WERI-Rb-1 (cell line): ENCODE measurements around the gene CALM1.

Experiments
- DNase-seq: peaks from one replicate; pipeline ENCODE4 v3.0.0-alpha.2; 2020
- H3K27ac ChIP-seq: fragments of 250-450 bp; sonication (Bioruptor Pico); 2 replicates; pipeline ENCODE4 v1.5.1; 2020; ENCODE audit warnings: mild to moderate bottlenecking, moderate library complexity
- H3K27me3 ChIP-seq: fragments of 250-450 bp; sonication (Bioruptor Pico); 2 replicates; pipeline ENCODE4 v1.5.1; 2021; ENCODE audit warnings: mild to moderate bottlenecking, low read depth, moderate library complexity; ENCODE audit not compliant: insufficient read depth, severe bottlenecking
- H3K36me3 ChIP-seq: fragments of 250-450 bp; sonication (Bioruptor Pico); 2 replicates; pipeline ENCODE4 v1.5.1; 2020; ENCODE audit warnings: mild to moderate bottlenecking, moderate library complexity
- H3K4me3 ChIP-seq: 2 replicates; pipeline ENCODE4 v1.5.1; 2011; ENCODE audit warnings: low read depth, mild to moderate bottlenecking, control low read depth, low read length
- H3K9me3 ChIP-seq: fragments of 250-450 bp; sonication (Bioruptor Pico); 2 replicates; pipeline ENCODE4 v1.5.1; 2021; ENCODE audit warnings: mild to moderate bottlenecking, moderate library complexity; ENCODE audit not compliant: severe bottlenecking
- CTCF ChIP-seq: IDR thresholded peaks from 2 replicates; pipeline ENCODE4 v1.5.1; 2011; ENCODE audit warnings: low read depth, mild to moderate bottlenecking, control low read depth, inconsistent platforms, low read length

Gene CALM1

GRCh38 chr14:90398315-90398839, 1.5 kb downstream of the CALM1 start:
- peak; percentile 27 for DNase-seq
- peaks cover 30% of the 10 kb centered on the region for H3K36me3 ChIP-seq
- TF ChIP-seq CTCF = no peak
- peak overlapping the region; percentile 87 for H3K4me3 ChIP-seq
- H3K27ac ChIP-seq = no peak overlapping the region
- no peaks in the 10 kb centered on the region for H3K9me3 ChIP-seq
- H3K27me3 ChIP-seq = peaks cover 4% of the 10 kb centered on the region

- H3K27ac ChIP-seq = no peak overlapping the region
- peaks cover 33% of the 10 kb centered on the region for H3K36me3 ChIP-seq
- H3K9me3 ChIP-seq = no peaks in the 10 kb centered on the region
- H3K27me3 ChIP-seq = peaks cover 4% of the 10 kb centered on the region
- H3K4me3 ChIP-seq = no peak overlapping the region
- no peak for TF ChIP-seq CTCF
- DNase-seq = no peak
These were observed 2.2 kb downstream of the CALM1 start for GRCh38 chr14:90398841-90399540.

GRCh38 chr14:90399541-90400444, 3.0 kb downstream of the CALM1 start:
- Histone ChIP-seq H3K4me3 (no peak overlapping the region), H3K27ac (no peak overlapping the region), H3K36me3 (peaks cover 41% of the 10 kb centered on the region), H3K9me3 (no peaks in the 10 kb centered on the region), H3K27me3 (peaks cover 4% of the 10 kb centered on the region)
- peak; percentile 91 for DNase-seq
- peak; percentile 99 for TF ChIP-seq CTCF

- H3K9me3 ChIP-seq = no peaks in the 10 kb centered on the region
- TF ChIP-seq CTCF = no peak
- DNase-seq = no peak
- H3K36me3 ChIP-seq = peaks cover 45% of the 10 kb centered on the region
- H3K4me3 ChIP-seq = no peak overlapping the region
- no peak overlapping the region for H3K27ac ChIP-seq
- peaks cover 4% of the 10 kb centered on the region for H3K27me3 ChIP-seq
These were observed 4.2 kb downstream of the CALM1 start for GRCh38 chr14:90400904-90401561.

- Histone ChIP-seq H3K27me3 (peaks cover 4% of the 10 kb centered on the region), H3K36me3 (peaks cover 45% of the 10 kb centered on the region), H3K4me3 (no peak overlapping the region), H3K27ac (no peak overlapping the region), H3K9me3 (no peaks in the 10 kb centered on the region)
- TF ChIP-seq CTCF = no peak
- no peak for DNase-seq
These were observed 5.2 kb downstream of the CALM1 start for GRCh38 chr14:90402016-90402415.
